ENCODE data around the gene DOCK11.

DOCK11 gene

DNA sequence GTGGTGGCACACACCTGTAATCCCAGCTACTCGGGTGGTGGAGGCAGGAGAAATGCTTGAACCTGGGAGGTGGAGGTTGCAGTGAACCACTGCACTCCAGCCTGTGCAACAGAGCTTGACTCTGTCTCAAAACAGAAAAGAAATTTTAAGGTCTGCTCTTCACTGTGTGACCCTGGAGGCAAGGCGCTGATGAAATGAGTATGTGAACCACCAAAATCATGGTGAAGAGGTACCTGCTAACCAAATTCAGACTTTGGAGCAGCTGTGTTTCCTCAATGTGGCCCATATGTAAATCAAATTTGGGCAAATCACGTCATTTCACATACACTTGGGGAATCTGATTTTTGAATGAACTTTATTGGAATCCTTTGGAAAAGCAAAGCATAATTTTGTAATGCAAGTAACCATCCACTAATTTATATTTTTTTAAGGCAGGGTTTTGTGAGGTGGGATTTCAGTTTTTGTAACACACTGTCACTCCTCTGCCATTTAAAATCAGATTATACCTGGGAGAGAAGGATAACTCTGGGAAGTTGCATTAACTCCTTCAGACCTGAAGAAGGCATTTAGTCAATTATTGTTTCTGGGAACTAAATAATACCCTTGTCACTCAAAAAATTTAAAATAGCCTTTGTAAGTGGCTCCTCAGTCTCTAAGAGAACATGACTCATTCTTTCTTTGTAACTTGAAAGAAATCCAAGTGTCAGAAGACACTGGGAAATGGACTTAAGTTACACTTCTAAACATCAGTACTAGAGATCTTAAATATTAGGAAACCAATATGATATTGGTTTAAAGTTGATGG, 24.0 kb downstream of the DOCK11 start:
- Histone ChIP-seq H3K27ac (ENCODE audit: low read depth, low read length, severe bottlenecking) (no peak overlapping the region), H3K36me3 (ENCODE audit: control insufficient read depth, insufficient read depth, low read length) (no peaks in the 10 kb centered on the region), H3K4me1 (ENCODE audit: control insufficient read depth, insufficient read depth, low read length, poor library complexity, severe bottlenecking) (peaks cover 3% of the 10 kb centered on the region), H3K4me3 (ENCODE audit: extremely low read depth, insufficient read depth, low read length, poor library complexity, severe bottlenecking) (no peak overlapping the region), H3K9me3 (ENCODE audit: control insufficient read depth, low read length) (peaks cover 1% of the 10 kb centered on the region)
- 80% methylated on average over 2 of the region's 3 CpGs; no CpG with 5 or more reads in 1 of the 2 experiments for WGBS, 2 experiments (ENCODE audit: insufficient coverage in 2 of 2)

DNA sequence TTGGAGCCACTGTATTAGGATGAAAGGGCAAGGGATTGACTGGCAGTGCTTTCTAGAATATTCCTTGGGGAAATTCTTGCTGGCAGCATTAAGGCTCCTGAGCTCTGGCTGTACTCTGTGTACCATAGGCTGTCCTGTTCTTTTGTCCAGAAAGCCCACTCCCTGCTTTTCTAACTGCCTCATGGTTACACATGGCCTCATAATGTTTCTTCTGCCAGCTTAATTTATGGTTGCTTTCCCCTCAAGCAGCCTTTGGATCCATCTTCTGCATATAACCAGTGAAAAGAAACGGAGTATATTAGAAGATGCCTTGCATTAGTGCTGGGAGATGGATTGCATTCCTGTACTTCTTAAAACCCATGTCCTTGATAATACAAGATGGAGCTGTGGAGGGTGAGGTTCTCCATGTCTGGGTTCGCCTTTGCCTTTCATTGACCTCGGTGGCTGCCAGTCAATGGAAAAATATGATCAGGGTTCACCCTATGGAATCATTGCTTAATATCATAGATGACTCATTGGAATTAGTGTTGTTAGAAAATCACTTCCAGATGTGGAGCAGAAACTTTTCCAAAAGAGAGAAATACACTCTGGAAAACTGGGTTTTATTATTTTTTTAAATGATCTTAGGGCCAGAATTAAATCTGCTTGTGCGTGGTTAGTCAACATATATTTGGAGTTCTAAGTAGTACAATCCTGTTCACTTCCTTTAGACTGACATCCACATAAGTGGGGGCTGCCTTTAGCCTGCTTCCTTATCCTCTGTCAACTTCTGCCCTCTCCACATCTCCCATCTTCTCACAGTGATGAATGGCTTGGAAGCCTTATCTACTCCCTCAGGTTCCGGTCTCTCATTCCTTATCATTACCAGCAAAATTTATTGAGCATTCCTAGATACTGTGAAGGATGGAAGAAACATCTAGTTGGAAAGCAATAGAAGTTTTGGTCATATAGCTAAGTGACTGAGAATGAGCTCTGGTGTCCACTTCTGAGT, 24.9 kb downstream of the DOCK11 start:
- H3K4me3 ChIP-seq (ENCODE audit: extremely low read depth, insufficient read depth, low read length, poor library complexity, severe bottlenecking), result no peak overlapping the region
- H3K9me3 ChIP-seq (ENCODE audit: control insufficient read depth, low read length), result no peaks in the 10 kb centered on the region
- H3K36me3 ChIP-seq (ENCODE audit: control insufficient read depth, insufficient read depth, low read length), result no peaks in the 10 kb centered on the region
- H3K4me1 ChIP-seq (ENCODE audit: control insufficient read depth, insufficient read depth, low read length, poor library complexity, severe bottlenecking), result peaks cover 3% of the 10 kb centered on the region
- H3K27ac ChIP-seq (ENCODE audit: low read depth, low read length, severe bottlenecking), result peak overlapping the region; percentile 29
- no CpG with 5 or more reads among the region's 5 CpGs for WGBS, 2 experiments (ENCODE audit: insufficient coverage in 2 of 2)

DNA sequence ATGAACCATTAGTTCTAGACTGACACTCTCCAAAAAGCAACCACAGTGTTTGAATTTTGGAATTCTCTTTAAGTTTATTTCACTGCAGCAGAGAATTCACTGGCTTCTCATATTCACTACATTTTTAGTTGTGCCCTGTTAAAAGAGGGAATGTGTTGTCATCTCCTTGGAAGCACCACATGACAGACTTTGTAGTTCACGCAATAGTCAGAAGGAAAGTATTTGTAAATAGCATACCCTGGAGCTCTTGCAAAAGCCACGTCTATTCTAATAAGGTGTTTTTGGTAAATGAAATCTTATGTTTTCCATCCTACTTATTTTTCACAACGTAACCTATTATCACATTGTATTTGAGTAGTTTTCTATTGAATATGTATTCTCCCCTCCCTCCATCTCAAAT, 25.8 kb downstream of the DOCK11 start:
- H3K4me1 ChIP-seq (ENCODE audit: control insufficient read depth, insufficient read depth, low read length, poor library complexity, severe bottlenecking), result peaks cover 3% of the 10 kb centered on the region
- H3K36me3 ChIP-seq (ENCODE audit: control insufficient read depth, insufficient read depth, low read length), result no peaks in the 10 kb centered on the region
- WGBS, 2 experiments (ENCODE audit: insufficient coverage in 2 of 2), result 100% methylated on average over 1 of the region's 3 CpGs; no CpG with 5 or more reads in 1 of the 2 experiments
- no peaks in the 10 kb centered on the region for H3K9me3 ChIP-seq (ENCODE audit: control insufficient read depth, low read length)
- H3K4me3 ChIP-seq (ENCODE audit: extremely low read depth, insufficient read depth, low read length, poor library complexity, severe bottlenecking), result no peak overlapping the region
- H3K27ac ChIP-seq (ENCODE audit: low read depth, low read length, severe bottlenecking), result no peak overlapping the region

DNA sequence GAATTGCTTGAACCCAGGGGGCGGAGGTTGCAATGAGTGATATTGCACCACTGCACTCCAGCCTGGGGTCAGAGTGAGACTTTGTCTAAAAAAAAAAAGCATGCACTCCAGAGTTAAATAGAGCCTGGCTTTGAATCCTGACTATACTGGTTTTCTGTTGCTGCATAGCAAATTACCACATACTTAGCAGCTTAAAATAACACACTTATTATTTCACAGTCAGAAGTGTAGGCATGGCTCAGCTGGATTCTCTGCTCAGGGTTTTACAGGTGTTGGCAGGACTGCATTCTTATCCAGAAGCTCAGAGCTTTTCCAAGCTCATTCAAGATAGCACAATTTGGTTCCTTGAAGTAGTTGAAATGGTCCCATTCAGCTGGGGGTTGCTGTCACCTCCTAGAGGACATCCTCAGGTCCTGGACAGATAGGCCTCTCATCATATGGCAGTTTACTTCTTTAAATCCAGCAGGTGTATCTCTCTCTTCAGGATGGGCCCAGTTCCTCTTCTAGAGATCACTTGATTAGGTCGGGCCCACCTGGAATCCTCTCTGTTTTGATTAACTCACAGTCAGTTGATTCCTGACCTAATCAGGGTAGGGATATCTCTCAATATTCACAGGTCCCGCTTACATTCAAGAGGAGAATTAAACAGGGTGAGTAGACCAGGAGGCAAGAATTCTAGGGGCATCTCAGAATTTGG, 26.8 kb downstream of the DOCK11 start:
- no peak overlapping the region for H3K4me3 ChIP-seq (ENCODE audit: extremely low read depth, insufficient read depth, low read length, poor library complexity, severe bottlenecking)
- no peaks in the 10 kb centered on the region for H3K9me3 ChIP-seq (ENCODE audit: control insufficient read depth, low read length)
- H3K4me1 ChIP-seq (ENCODE audit: control insufficient read depth, insufficient read depth, low read length, poor library complexity, severe bottlenecking), result peaks cover 3% of the 10 kb centered on the region
- H3K27ac ChIP-seq (ENCODE audit: low read depth, low read length, severe bottlenecking), result no peak overlapping the region
- H3K36me3 ChIP-seq (ENCODE audit: control insufficient read depth, insufficient read depth, low read length), result no peaks in the 10 kb centered on the region
- WGBS, 2 experiments (ENCODE audit: insufficient coverage in 2 of 2), result 100% methylated on average over 1 of the region's 3 CpGs

- H3K9me3 ChIP-seq (ENCODE audit: control insufficient read depth, low read length), result no peaks in the 10 kb centered on the region
- H3K36me3 ChIP-seq (ENCODE audit: control insufficient read depth, insufficient read depth, low read length), result no peaks in the 10 kb centered on the region
- H3K4me3 ChIP-seq (ENCODE audit: extremely low read depth, insufficient read depth, low read length, poor library complexity, severe bottlenecking), result no peak overlapping the region
- WGBS, 2 experiments (ENCODE audit: insufficient coverage in 2 of 2), result no CpG with 5 or more reads among the region's 4 CpGs
- H3K4me1 ChIP-seq (ENCODE audit: control insufficient read depth, insufficient read depth, low read length, poor library complexity, severe bottlenecking), result peaks cover 3% of the 10 kb centered on the region
- no peak overlapping the region for H3K27ac ChIP-seq (ENCODE audit: low read depth, low read length, severe bottlenecking)
These were observed 28.3 kb downstream of the DOCK11 start for GRCh38 chrX:118523920-118524319.

- Histone ChIP-seq H3K27ac (ENCODE audit: low read depth, low read length, severe bottlenecking) (no peak overlapping the region), H3K36me3 (ENCODE audit: control insufficient read depth, insufficient read depth, low read length) (no peaks in the 10 kb centered on the region), H3K9me3 (ENCODE audit: control insufficient read depth, low read length) (no peaks in the 10 kb centered on the region), H3K4me3 (ENCODE audit: extremely low read depth, insufficient read depth, low read length, poor library complexity, severe bottlenecking) (no peak overlapping the region), H3K4me1 (ENCODE audit: control insufficient read depth, insufficient read depth, low read length, poor library complexity, severe bottlenecking) (peaks cover 3% of the 10 kb centered on the region)
- no CpG with 5 or more reads among the region's 3 CpGs for WGBS, 2 experiments (ENCODE audit: insufficient coverage in 2 of 2)
These were observed 28.7 kb downstream of the DOCK11 start for GRCh38 chrX:118524344-118524743.

GRCh38 chrX:118525174-118525730, 29.6 kb downstream of the DOCK11 start:
- no CpG with 5 or more reads among the region's 4 CpGs for WGBS, 2 experiments (ENCODE audit: insufficient coverage in 2 of 2)
- Histone ChIP-seq H3K9me3 (ENCODE audit: control insufficient read depth, low read length) (no peaks in the 10 kb centered on the region), H3K4me1 (ENCODE audit: control insufficient read depth, insufficient read depth, low read length, poor library complexity, severe bottlenecking) (peaks cover 2% of the 10 kb centered on the region), H3K36me3 (ENCODE audit: control insufficient read depth, insufficient read depth, low read length) (no peaks in the 10 kb centered on the region), H3K4me3 (ENCODE audit: extremely low read depth, insufficient read depth, low read length, poor library complexity, severe bottlenecking) (no peak overlapping the region), H3K27ac (ENCODE audit: low read depth, low read length, severe bottlenecking) (no peak overlapping the region)

DNA sequence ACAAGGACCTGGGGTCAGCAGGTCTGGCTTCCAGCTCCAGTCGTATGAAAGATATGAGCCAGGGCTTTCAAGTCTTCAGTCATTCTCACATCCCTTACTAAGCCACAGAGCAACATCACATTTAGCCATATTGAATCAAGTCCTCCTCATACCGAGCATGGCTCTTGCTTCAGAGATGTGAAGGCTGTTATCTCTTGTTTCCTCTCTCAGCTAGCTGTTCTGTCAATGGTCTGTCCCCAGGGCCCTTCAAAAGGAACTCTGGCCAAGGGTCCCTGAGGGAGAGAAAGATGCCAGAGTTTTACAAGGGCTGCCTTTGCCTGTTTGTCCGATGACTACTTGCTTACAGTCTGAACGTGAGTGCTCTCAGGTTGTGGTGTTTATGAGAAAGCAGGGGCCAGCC, 30.5 kb downstream of the DOCK11 start:
- H3K4me3 ChIP-seq (ENCODE audit: extremely low read depth, insufficient read depth, low read length, poor library complexity, severe bottlenecking), result no peak overlapping the region
- 25 to 60% methylated on average over 1 to 2 of the region's 4 CpGs for WGBS, 2 experiments (ENCODE audit: insufficient coverage in 2 of 2)
- H3K4me1 ChIP-seq (ENCODE audit: control insufficient read depth, insufficient read depth, low read length, poor library complexity, severe bottlenecking), result no peaks in the 10 kb centered on the region

DNA sequence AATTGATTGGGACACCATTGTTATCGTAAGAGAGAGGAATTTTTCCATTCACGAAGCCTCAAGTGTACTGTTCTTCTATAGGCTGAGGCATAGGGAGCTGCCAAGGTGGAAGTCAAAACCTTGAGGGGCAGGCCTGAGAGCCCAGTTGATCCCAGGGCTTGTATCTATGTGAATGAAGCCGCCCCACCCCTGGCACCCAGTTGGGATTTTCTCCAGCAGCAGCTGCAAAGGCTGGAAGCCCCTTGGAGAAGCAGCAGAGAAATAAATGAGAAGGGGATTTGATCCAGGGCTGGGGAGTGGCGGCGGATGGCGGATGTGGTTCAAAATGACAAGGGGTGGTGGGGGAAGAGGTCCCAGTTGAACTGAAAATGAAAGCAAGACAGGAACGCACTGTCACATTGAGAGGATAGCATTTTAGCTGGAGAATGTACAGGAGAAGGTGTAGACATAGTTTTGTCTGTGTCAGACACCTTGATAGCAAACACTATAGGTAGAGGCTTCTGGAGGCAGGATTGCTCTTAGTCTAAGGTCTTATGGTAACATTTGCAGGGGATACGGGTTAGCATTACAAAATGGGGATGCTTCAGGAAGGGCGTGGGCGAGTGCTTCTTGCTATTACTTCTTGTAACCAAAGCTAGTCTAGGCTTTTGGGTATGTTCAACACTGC, 32.6 kb downstream of the DOCK11 start:
- no peaks in the 10 kb centered on the region for H3K36me3 ChIP-seq (ENCODE audit: control insufficient read depth, insufficient read depth, low read length)
- H3K27ac ChIP-seq (ENCODE audit: low read depth, low read length, severe bottlenecking), result no peak overlapping the region
- 100% methylated on average over 1 to 9 of the region's 10 CpGs for WGBS, 2 experiments (ENCODE audit: insufficient coverage in 2 of 2)
- no peak overlapping the region for H3K4me3 ChIP-seq (ENCODE audit: extremely low read depth, insufficient read depth, low read length, poor library complexity, severe bottlenecking)
- no peaks in the 10 kb centered on the region for H3K4me1 ChIP-seq (ENCODE audit: control insufficient read depth, insufficient read depth, low read length, poor library complexity, severe bottlenecking)
- no peaks in the 10 kb centered on the region for H3K9me3 ChIP-seq (ENCODE audit: control insufficient read depth, low read length)

More for the DNA sequence above, 30.5 kb downstream of the DOCK11 start:
- peak overlapping the region; percentile 66 for H3K27ac ChIP-seq (ENCODE audit: low read depth, low read length, severe bottlenecking)
- no peaks in the 10 kb centered on the region for H3K36me3 ChIP-seq (ENCODE audit: control insufficient read depth, insufficient read depth, low read length)
- no peaks in the 10 kb centered on the region for H3K9me3 ChIP-seq (ENCODE audit: control insufficient read depth, low read length)

Measured in mesodermal cell (in vitro differentiated cells).